Glutamatergic neuron (in vitro differentiated cells): ENCODE data around the gene KCP. TPM values are rescaled to one million over a fixed set of nuclear protein-coding genes. Genes with fewer than 3 reads are reported as not detected.

Experiments
- DNase-seq: peaks from one replicate; pipeline ENCODE4 v3.0.0; 2022
- H3K27ac Mint-ChIP-seq: one replicate; pipeline ENCODE4 v1.8.0; 2020; ENCODE audit warnings: mild to moderate bottlenecking, mixed read lengths, inconsistent platforms; ENCODE audit not compliant: unreplicated experiment
- H3K27me3 Mint-ChIP-seq: one replicate; pipeline ENCODE4 v1.8.0; 2020; ENCODE audit warnings: mild to moderate bottlenecking, moderate library complexity, mixed read lengths, inconsistent platforms; ENCODE audit not compliant: unreplicated experiment
- H3K36me3 Mint-ChIP-seq: one replicate; pipeline ENCODE4 v1.8.0; 2020; ENCODE audit warnings: mild to moderate bottlenecking, mixed read lengths, inconsistent platforms; ENCODE audit not compliant: unreplicated experiment
- H3K4me1 Mint-ChIP-seq: one replicate; pipeline ENCODE4 v1.8.0; 2020; ENCODE audit warnings: mild to moderate bottlenecking, low read depth, mixed read lengths, inconsistent platforms; ENCODE audit not compliant: unreplicated experiment
- H3K4me3 Mint-ChIP-seq: one replicate; pipeline ENCODE4 v1.8.0; 2020; ENCODE audit warnings: mild to moderate bottlenecking, mixed read lengths, inconsistent platforms; ENCODE audit not compliant: unreplicated experiment
- H3K9me3 Mint-ChIP-seq: one replicate; pipeline ENCODE4 v1.8.0; 2020; ENCODE audit warnings: mild to moderate bottlenecking, moderate library complexity, mixed read lengths, inconsistent platforms; ENCODE audit not compliant: unreplicated experiment
- total RNA-seq: library from RNA; stranded (reverse); fragmentation: NEBNext Ultra II Directional; extraction: Animal tissue kit (Norgen Biotek cat#: 25700); gene quantifications from one replicate; pipeline ENCODE4 v1.2.1, GENCODE V29; 2021; ENCODE audit not compliant: unreplicated experiment
- TF ChIP-seq, protein P1 (sequence below): fragments of 200-600 bp; sonication (generic); IDR thresholded peaks from one replicate; pipeline ENCODE4 v1.5.0; 2021; ENCODE audit not compliant: partially characterized antibody, unreplicated experiment

The KCP gene
- total RNA-seq, 1 donor from 2014 or later, result 2.2 TPM

DNA sequence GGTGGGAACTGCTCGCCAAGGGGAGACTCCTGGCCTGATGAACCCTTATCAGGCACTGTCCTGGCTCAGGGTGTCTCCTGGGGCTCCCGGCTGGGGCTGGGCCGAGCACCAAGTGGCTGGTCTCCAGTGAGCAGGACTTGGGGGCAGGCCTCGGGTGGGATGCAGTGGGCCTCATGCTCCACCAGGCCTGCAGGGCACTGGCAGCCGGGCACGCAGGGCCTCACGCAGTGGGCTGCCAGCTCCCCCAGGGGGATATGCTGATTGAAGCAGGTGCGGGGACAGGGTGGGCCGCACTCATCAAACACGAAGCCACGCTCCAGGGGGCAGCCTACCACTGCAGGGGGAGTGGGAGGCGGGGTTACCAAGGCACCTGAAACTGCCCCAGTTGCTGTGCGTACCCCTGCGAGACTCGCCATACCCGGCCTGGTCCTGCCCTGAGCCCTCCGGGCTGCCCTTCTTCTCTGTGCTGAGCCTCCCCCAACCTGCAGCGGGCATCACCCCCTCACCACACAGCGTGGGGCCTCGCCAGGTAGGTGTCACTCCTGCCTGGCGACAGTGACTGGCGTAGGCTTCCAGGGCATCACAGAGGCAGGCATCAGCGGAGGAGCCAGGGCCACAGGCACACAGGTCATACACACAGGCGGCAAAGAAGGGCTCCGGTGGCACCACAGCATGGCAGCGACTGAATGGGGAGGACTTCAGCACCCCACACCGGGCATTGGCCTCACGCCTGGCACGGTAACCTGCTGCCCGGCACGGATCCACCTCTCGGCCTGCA, 33.3 kb downstream of the KCP start:
- Mint-ChIP-seq H3K27ac (no peak overlapping the region), H3K27me3 (peaks cover 6% of the 10 kb centered on the region), H3K36me3 (no peaks in the 10 kb centered on the region), H3K9me3 (peaks cover 9% of the 10 kb centered on the region), H3K4me3 (no peak overlapping the region), H3K4me1 (peaks cover 9% of the 10 kb centered on the region)
- DNase-seq, result no peak
- TF ChIP-seq, protein P1, sequence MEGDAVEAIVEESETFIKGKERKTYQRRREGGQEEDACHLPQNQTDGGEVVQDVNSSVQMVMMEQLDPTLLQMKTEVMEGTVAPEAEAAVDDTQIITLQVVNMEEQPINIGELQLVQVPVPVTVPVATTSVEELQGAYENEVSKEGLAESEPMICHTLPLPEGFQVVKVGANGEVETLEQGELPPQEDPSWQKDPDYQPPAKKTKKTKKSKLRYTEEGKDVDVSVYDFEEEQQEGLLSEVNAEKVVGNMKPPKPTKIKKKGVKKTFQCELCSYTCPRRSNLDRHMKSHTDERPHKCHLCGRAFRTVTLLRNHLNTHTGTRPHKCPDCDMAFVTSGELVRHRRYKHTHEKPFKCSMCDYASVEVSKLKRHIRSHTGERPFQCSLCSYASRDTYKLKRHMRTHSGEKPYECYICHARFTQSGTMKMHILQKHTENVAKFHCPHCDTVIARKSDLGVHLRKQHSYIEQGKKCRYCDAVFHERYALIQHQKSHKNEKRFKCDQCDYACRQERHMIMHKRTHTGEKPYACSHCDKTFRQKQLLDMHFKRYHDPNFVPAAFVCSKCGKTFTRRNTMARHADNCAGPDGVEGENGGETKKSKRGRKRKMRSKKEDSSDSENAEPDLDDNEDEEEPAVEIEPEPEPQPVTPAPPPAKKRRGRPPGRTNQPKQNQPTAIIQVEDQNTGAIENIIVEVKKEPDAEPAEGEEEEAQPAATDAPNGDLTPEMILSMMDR, result no peak

DNA sequence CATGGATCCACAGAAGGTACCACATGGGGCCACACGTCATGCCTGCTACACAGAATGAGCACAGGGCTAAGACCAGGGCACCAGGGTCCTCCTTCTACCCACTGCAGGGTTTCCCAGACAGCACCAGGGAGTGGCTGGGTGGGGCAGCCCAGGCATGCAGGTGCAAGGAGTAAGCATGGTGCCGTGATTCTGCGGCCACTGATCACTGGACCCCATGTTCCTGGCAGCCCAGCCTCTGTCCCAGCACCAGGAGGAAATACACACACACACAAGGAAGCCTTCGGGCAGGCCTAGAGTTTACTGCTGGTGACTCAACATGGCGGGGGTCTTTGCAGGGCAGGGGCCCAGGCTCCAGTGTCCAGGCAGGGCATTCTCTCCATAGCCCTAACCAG, 33.9 kb downstream of the KCP start:
- DNase-seq, result no peak
- Mint-ChIP-seq H3K4me3 (no peak overlapping the region), H3K27ac (no peak overlapping the region), H3K4me1 (peaks cover 9% of the 10 kb centered on the region), H3K9me3 (peaks cover 9% of the 10 kb centered on the region), H3K27me3 (peaks cover 8% of the 10 kb centered on the region), H3K36me3 (no peaks in the 10 kb centered on the region)
- TF ChIP-seq, protein P1, result no peak

DNA sequence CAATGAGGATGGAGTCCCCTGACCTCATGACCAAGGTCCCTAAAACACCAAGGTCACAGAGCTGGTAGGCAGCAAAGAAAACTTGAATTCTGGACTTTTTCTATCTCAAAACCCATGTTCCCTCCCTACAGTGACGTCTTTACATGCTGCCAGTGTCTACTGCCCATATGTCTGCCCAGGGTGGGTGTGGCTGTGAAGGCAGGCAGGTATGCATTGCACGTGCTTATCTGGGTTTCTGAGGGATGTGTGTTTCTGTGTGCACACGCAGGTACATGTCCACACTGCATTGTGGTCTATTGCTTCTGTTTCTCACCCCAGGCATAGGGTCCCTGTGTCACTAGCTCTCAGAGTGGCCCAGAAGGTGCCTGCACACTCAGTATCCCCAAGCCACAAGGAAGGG, 34.4 kb downstream of the KCP start:
- Mint-ChIP-seq H3K36me3 (no peaks in the 10 kb centered on the region), H3K4me3 (no peak overlapping the region), H3K27ac (no peak overlapping the region), H3K27me3 (peaks cover 7% of the 10 kb centered on the region), H3K9me3 (peaks cover 4% of the 10 kb centered on the region), H3K4me1 (peaks cover 5% of the 10 kb centered on the region)
- DNase-seq, result no peak
- TF ChIP-seq, protein P1, result no peak

DNA sequence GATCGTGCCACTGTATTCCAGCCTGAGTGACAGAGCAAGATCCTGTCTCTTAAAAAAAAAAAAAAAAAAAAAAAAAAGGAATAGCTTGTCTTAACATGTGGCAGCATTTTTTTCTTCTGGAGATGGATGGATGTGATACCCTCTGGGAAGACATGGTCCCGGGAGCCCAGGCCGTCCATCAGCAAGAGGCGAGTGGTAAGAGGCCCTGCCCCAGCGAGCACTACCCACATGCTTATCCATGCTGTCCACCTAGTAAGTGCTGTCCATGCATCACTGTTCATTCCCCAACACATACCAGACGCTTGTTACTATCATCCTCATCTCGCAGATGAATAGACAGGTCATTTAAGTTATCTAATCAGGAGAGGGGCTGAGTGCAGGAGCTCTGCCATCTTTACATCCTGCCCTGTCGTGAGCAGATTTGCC, 35.0 kb downstream of the KCP start:
- Mint-ChIP-seq H3K36me3 (no peaks in the 10 kb centered on the region), H3K27ac (no peak overlapping the region), H3K4me3 (no peak overlapping the region), H3K9me3 (peaks cover 2% of the 10 kb centered on the region), H3K4me1 (no peaks in the 10 kb centered on the region), H3K27me3 (peaks cover 5% of the 10 kb centered on the region)
- no peak for DNase-seq
- TF ChIP-seq, protein P1, result no peak

DNA sequence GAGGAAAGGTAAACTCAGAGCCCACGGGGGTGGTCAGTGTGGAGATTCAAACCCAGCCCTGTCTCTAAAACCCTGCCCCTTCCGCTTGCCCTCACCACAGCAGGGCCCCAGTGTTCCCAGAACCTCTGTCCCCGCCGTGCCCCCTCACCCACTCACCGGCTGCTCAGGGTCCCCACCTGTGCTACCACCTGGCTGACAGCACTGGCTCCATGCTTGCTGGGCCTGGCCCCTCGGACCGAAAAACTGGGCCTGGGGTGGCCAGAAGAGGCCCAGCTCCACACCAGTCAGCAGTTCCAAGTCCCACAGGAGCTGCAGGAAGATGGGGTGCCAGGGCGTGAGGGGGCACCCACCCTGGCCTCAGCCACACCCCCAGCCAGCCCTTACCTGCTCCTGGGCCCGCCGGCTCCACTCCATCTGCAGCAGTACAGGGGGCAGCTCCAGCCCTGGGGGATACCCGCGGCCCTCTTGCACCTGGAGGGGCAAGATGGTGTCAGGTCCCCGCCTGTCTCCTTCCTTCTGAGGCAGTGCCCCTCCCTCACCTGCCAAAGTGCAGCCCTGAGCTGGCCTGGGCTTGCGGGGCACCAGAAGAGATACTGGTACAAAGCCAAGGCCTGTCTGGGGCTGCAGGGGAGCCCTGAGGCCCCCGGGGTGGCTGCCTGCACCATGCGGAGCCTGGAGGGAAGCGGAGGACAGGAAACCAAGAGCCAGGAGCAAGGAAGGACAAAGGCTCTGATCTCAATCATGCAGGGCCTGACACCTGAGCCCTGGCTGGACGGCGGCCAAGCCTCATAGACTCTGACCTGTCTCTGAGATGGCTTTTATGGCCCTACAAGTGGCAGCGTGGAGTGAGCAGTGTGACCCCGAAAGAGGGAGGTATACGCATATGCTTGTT, 36.1 kb downstream of the KCP start:
- DNase-seq, result no peak
- H3K27ac Mint-ChIP-seq, result no peak overlapping the region
- peaks cover 5% of the 10 kb centered on the region for H3K9me3 Mint-ChIP-seq
- no peaks in the 10 kb centered on the region for H3K36me3 Mint-ChIP-seq
- peaks cover 2% of the 10 kb centered on the region for H3K4me1 Mint-ChIP-seq
- H3K4me3 Mint-ChIP-seq, result no peak overlapping the region
- TF ChIP-seq, protein P1, result no peak
- peaks cover 9% of the 10 kb centered on the region for H3K27me3 Mint-ChIP-seq
